AG10803 (cell line): ENCODE data around the gene SPN.

ENCODE experiments used
- DNase-seq: peaks from one replicate; pipeline ENCODE4 v3.0.0; 2010; ENCODE audit warnings: low read depth
- H3K4me3 ChIP-seq: 2 replicates; pipeline ENCODE4 v1.5.1; 2011; ENCODE audit warnings: mild to moderate bottlenecking, low read length, control low read depth
- TF ChIP-seq, protein P1 (sequence below): conservative IDR thresholded peaks from 2 replicates; pipeline ENCODE4 v1.5.1; 2011; ENCODE audit warnings: mild to moderate bottlenecking, low read length, control low read depth, inconsistent platforms

SPN gene

DNA sequence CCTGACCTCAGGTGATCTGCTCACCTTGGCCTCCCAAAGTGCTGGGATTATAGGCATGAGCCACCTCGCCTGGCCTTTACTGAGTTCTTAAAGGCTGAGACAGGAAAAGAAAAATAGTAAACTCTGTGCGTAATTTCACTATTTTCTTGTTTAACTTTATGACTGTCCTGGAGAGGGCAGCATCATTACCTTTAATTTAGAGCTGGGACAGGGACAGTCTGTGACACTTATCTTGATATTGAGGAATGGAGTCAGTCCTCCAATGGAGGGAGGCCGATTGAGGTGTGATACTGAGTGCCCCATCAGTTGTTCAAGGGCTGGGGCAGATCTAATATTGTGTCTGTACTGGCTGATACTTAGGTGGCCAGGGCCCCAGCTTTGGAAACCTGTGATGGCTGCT, 21.5 kb upstream of the SPN start:
- DNase-seq: no peak
- no peak overlapping the region for H3K4me3 ChIP-seq
- TF ChIP-seq, protein P1, sequence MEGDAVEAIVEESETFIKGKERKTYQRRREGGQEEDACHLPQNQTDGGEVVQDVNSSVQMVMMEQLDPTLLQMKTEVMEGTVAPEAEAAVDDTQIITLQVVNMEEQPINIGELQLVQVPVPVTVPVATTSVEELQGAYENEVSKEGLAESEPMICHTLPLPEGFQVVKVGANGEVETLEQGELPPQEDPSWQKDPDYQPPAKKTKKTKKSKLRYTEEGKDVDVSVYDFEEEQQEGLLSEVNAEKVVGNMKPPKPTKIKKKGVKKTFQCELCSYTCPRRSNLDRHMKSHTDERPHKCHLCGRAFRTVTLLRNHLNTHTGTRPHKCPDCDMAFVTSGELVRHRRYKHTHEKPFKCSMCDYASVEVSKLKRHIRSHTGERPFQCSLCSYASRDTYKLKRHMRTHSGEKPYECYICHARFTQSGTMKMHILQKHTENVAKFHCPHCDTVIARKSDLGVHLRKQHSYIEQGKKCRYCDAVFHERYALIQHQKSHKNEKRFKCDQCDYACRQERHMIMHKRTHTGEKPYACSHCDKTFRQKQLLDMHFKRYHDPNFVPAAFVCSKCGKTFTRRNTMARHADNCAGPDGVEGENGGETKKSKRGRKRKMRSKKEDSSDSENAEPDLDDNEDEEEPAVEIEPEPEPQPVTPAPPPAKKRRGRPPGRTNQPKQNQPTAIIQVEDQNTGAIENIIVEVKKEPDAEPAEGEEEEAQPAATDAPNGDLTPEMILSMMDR: no peak

DNA sequence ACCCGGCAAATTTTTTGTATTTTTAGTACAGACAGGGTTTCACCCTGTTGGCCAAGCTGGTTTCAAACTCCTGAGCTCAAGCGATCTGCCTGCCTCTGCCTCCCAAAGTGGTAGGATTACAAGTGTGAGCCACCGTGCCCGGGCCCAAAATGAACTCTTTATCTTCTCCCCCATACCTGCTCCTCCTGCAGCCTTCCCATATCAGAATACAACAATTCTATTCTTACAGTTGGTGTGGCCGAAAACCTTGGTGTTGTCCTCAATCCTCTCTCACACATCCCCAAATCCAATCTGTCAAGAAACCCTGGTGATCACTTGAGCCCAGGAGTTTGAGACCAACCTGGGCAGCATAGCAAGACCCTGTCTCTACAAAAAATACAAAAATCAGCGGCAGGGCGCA, 19.5 kb upstream of the SPN start:
- TF ChIP-seq, protein P1: no peak

DNA sequence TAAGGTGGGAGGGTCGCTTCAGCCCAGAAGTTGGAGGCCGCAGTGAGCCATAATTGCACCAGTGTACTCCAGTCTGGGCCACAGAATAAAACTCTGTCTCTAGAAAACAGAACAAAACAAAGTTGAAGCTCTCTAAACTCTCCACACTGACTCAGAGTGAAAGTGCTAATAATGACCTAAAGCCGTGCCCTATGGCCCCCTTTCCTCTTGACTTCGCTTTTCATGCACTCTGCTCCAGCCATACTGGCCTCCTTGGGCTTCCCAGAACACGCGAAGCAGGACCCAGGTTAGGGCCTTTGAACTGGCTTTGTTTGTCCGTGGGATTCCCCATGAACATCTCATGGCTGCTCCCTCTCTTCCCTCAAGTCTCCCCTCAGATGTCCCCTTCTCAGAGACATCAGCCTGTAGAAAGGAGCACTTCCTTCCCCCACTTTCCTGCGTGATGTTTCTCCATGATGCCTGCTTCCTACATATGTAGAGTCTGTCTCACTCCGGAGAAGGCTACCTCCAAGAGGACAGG, 18.6 kb upstream of the SPN start:
- no peak for DNase-seq
- no peak overlapping the region for H3K4me3 ChIP-seq
- TF ChIP-seq, protein P1: no peak

More for the DNA sequence above, 19.5 kb upstream of the SPN start:
- no peak for DNase-seq
- H3K4me3 ChIP-seq: no peak overlapping the region

DNA sequence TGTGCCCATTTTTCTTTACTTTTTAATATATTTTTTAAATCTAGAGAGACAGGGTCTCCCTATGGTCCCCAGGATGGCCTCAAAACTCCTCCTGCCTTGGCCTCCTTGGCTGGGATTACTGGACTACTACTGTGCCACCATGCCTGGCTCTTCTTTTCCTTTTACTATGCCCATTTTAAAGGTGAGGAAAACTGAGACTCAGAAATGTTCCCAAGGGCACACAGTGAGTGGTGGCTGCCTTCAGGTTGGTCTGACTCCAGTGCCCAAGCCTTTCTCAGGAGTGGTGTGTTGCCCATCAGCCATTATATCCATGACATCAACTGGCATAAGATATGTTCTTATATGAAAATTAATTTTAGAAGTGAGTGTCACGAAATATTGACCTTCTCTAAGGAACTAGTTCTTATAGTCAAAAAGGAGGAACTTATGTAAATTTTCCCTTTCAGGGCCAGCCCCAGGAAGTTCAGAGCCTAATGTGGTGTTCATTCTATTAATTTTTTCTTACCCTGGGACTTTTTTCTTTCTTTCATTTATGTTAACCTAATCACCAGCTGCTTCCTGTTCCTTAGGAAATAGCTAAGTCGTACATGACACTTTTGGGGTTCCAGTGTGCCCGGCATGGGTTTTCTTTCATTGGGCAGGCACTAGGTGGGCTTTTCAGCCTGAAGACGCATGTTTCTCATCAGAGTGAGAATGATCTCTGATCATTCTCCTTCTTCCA, 17.9 kb upstream of the SPN start:
- no peak overlapping the region for H3K4me3 ChIP-seq
- no peak for DNase-seq
- TF ChIP-seq, protein P1: no peak

DNA sequence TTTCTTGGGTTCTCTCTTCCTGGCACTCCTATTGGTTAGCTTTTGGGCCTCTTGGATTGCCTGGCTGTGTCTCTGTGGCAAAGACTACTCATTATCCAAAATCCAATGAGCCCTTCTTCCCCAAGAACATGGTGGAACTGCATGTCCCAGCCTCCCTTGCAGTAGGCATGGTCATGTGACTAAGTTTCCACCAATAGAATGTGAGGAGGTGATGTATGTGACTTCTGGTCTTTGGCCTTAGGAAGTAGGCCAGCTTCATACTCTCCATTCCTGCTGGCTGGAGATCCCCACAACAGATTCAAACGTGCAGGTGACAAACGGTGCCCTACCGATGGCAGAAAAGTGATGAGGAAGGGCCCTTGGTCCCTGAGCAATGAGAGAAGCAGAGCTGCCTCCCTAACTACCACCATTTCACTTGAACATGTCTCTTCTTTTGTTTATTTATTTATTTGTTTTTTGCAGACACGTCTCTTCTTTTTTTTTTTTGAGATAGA, 17.3 kb upstream of the SPN start:
- DNase-seq: no peak
- TF ChIP-seq, protein P1: no peak
- no peak overlapping the region for H3K4me3 ChIP-seq

DNA sequence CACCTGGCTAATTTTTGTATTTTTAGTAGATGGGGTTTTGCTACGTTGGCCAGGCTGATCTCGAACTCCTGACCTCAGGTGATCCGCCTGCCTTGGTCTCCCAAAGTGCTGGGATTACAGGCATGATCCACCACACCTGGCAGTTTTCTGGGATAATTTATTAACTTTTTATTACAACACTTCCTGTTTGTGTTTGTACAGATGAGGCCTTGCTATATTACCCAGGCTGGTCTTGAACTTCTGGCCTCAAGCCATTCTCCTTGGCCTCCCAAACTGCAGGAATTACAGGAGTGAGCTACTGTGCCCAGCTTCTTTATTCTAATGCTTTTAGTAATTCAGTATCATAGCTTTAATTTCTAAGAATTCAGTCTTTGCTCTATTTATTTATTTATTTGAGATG, 16.1 kb upstream of the SPN start:
- H3K4me3 ChIP-seq: no peak overlapping the region
- no peak for DNase-seq
- TF ChIP-seq, protein P1: no peak
